H1 (cell line): ENCODE measurements around the gene AIG1. TPM values are rescaled to one million over a fixed set of nuclear protein-coding genes. Genes with fewer than 3 reads are reported as not detected.

Source experiments
- CHD1 ChIP-seq: IDR thresholded peaks from 2 replicates; pipeline ENCODE4 v1.6.1; 2012; ENCODE audit warnings: low read depth, low read length, improper control_type of control experiment
- CHD2 ChIP-seq: IDR thresholded peaks from 2 replicates; pipeline ENCODE4 v1.6.1; 2012; ENCODE audit warnings: low read length, improper control_type of control experiment
- CTCF ChIP-seq, 3 experiments: IDR thresholded peaks; 1 replicate in 2 of 3; 2 replicates in 1 of 3; pipeline versions ENCODE4 v1.5.1 to v1.6.1; 2011; ENCODE audit warnings: low read length in 3 of 3, mild to moderate bottlenecking in 3 of 3, inconsistent platforms in 2 of 3, low read depth in 1 of 3, moderate library complexity in 1 of 3; ENCODE audit not compliant: insufficient read depth in 1 of 3; ENCODE audit errors: control extremely low read depth in 1 of 3
- EGR1 ChIP-seq: IDR thresholded peaks from 2 replicates; pipeline ENCODE4 v1.6.1; 2011; ENCODE audit warnings: low read depth, low read length, borderline replicate concordance
- KDM5A ChIP-seq: fragments of 200-600 bp; IDR thresholded peaks from 2 replicates; pipeline ENCODE4 v1.7.1; 2012; ENCODE audit warnings: mild to moderate bottlenecking, low read length, inconsistent platforms, mixed read lengths
- POU5F1 ChIP-seq: IDR thresholded peaks from 2 replicates; pipeline ENCODE4 v1.6.1; 2011; ENCODE audit warnings: low read depth, mild to moderate bottlenecking, low read length, moderate library complexity
- RAD21 ChIP-seq, 2 experiments: IDR thresholded peaks in 1 of 2; conservative IDR thresholded peaks in 1 of 2; 2 replicates each; pipeline ENCODE4 v1.6.1; 2011; ENCODE audit warnings: low read depth in 2 of 2, low read length in 2 of 2, improper control_type of control experiment in 1 of 2, inconsistent platforms in 1 of 2, mild to moderate bottlenecking in 1 of 2, moderate library complexity in 1 of 2
- RXRA ChIP-seq: IDR thresholded peaks from 2 replicates; pipeline ENCODE4 v1.6.1; 2011; ENCODE audit warnings: low read depth, mild to moderate bottlenecking, low read length, moderate library complexity; ENCODE audit not compliant: insufficient read depth
- polyA plus RNA-seq, 7 experiments: library from polyadenylated mRNA; depleted of rRNA in 3 of 7; stranded (reverse) in 5 of 7; unstranded in 2 of 7; fragments of >200 nt in 5 of 7; fragments of 200-250 nt in 2 of 7; gene quantifications; 1 replicate in 5 of 7; 2 replicates in 1 of 7; 4 replicates in 1 of 7; pipeline versions ENCODE4 v1.2.1 to v1.2.3, GENCODE V29; 2011 to 2013; ENCODE audit warnings: missing spikeins in 2 of 7, mixed read lengths in 2 of 7
- total RNA-seq: library from RNA; stranded (reverse); fragmentation: NEBNext Ultra II Directional; extraction: Animal tissue kit (Norgen Biotek cat#: 25700); gene quantifications from 2 replicates; pipeline ENCODE4 v1.2.1, GENCODE V29; 2021
- TF ChIP-seq, protein P1 (sequence below): fragments of 300-600 bp; sonication (generic); IDR thresholded peaks from 2 replicates; pipeline ENCODE4 v1.7.1; 2012; ENCODE audit warnings: low read length, moderate library complexity, mild to moderate bottlenecking, inconsistent platforms; ENCODE audit not compliant: insufficient replicate concordance

AIG1 gene
- total and polyA plus RNA-seq, 2 of the 8 experiments (the other 6 are each of a cell fraction or from before 2014, with no cell fraction given): 56.6 to 58.4 TPM

- TF ChIP-seq, protein P1, sequence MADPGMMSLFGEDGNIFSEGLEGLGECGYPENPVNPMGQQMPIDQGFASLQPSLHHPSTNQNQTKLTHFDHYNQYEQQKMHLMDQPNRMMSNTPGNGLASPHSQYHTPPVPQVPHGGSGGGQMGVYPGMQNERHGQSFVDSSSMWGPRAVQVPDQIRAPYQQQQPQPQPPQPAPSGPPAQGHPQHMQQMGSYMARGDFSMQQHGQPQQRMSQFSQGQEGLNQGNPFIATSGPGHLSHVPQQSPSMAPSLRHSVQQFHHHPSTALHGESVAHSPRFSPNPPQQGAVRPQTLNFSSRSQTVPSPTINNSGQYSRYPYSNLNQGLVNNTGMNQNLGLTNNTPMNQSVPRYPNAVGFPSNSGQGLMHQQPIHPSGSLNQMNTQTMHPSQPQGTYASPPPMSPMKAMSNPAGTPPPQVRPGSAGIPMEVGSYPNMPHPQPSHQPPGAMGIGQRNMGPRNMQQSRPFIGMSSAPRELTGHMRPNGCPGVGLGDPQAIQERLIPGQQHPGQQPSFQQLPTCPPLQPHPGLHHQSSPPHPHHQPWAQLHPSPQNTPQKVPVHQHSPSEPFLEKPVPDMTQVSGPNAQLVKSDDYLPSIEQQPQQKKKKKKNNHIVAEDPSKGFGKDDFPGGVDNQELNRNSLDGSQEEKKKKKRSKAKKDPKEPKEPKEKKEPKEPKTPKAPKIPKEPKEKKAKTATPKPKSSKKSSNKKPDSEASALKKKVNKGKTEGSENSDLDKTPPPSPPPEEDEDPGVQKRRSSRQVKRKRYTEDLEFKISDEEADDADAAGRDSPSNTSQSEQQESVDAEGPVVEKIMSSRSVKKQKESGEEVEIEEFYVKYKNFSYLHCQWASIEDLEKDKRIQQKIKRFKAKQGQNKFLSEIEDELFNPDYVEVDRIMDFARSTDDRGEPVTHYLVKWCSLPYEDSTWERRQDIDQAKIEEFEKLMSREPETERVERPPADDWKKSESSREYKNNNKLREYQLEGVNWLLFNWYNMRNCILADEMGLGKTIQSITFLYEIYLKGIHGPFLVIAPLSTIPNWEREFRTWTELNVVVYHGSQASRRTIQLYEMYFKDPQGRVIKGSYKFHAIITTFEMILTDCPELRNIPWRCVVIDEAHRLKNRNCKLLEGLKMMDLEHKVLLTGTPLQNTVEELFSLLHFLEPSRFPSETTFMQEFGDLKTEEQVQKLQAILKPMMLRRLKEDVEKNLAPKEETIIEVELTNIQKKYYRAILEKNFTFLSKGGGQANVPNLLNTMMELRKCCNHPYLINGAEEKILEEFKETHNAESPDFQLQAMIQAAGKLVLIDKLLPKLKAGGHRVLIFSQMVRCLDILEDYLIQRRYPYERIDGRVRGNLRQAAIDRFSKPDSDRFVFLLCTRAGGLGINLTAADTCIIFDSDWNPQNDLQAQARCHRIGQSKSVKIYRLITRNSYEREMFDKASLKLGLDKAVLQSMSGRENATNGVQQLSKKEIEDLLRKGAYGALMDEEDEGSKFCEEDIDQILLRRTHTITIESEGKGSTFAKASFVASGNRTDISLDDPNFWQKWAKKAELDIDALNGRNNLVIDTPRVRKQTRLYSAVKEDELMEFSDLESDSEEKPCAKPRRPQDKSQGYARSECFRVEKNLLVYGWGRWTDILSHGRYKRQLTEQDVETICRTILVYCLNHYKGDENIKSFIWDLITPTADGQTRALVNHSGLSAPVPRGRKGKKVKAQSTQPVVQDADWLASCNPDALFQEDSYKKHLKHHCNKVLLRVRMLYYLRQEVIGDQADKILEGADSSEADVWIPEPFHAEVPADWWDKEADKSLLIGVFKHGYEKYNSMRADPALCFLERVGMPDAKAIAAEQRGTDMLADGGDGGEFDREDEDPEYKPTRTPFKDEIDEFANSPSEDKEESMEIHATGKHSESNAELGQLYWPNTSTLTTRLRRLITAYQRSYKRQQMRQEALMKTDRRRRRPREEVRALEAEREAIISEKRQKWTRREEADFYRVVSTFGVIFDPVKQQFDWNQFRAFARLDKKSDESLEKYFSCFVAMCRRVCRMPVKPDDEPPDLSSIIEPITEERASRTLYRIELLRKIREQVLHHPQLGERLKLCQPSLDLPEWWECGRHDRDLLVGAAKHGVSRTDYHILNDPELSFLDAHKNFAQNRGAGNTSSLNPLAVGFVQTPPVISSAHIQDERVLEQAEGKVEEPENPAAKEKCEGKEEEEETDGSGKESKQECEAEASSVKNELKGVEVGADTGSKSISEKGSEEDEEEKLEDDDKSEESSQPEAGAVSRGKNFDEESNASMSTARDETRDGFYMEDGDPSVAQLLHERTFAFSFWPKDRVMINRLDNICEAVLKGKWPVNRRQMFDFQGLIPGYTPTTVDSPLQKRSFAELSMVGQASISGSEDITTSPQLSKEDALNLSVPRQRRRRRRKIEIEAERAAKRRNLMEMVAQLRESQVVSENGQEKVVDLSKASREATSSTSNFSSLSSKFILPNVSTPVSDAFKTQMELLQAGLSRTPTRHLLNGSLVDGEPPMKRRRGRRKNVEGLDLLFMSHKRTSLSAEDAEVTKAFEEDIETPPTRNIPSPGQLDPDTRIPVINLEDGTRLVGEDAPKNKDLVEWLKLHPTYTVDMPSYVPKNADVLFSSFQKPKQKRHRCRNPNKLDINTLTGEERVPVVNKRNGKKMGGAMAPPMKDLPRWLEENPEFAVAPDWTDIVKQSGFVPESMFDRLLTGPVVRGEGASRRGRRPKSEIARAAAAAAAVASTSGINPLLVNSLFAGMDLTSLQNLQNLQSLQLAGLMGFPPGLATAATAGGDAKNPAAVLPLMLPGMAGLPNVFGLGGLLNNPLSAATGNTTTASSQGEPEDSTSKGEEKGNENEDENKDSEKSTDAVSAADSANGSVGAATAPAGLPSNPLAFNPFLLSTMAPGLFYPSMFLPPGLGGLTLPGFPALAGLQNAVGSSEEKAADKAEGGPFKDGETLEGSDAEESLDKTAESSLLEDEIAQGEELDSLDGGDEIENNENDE: no peak
- TF ChIP-seq POU5F1 (no peak), KDM5A (no peak), RAD21 (IDR thresholded peaks at IDR 0.05 in 1 of 2, conservative IDR thresholded peaks at IDR 0.05 in 1 of 2; ENCODE audit: low read depth in 2 of 2, low read length in 2 of 2) (no peak), CTCF (IDR thresholded peaks at IDR 0.05; ENCODE audit: control extremely low read depth in 1 of 3, insufficient read depth in 1 of 3, low read depth in 1 of 3, low read length in 3 of 3) (no peak), CHD1 (no peak), EGR1 (no peak), RXRA (no peak), CHD2 (no peak)
These were observed 104.7 kb downstream of the AIG1 start (continued) for GRCh38 chr6:143165315-143165855.
